Thoracic aorta (tissue), 2 donors: Measurements from ENCODE around the gene PLEKHG4. TPM values are rescaled to one million over a fixed set of nuclear protein-coding genes. Genes with fewer than 3 reads are reported as not detected.

Source experiments
- ATAC-seq: fragments of 150-250 bp; one replicate; pipeline ENCODE4 v1.8.0; 2017; ENCODE audit warnings: low read depth; ENCODE audit not compliant: insufficient number of reproducible peaks, low FRiP score
- DNase-seq: peaks from one replicate; pipeline ENCODE4 v3.0.0-alpha.2; 2020; ENCODE audit warnings: low spot score
- H3K27ac ChIP-seq, 2 donors: fragments of 200-600 bp; sonication (generic); 1 replicate in 1 of 2; 2 replicates in 1 of 2; pipeline ENCODE4 v1.5.1; 2016; ENCODE audit warnings: mild to moderate bottlenecking in 2 of 2, moderate library complexity in 2 of 2
- H3K27me3 ChIP-seq: fragments of 200-600 bp; sonication (generic); replicated peaks from 2 replicates; pipeline ENCODE4 v1.6.0; 2016; ENCODE audit warnings: mild to moderate bottlenecking; ENCODE audit not compliant: insufficient read depth
- H3K36me3 ChIP-seq: fragments of 200-600 bp; sonication (generic); one replicate; pipeline ENCODE4 v1.5.1; 2016
- H3K4me1 ChIP-seq, 2 donors: fragments of 200-600 bp; sonication (generic); 1 replicate in 1 of 2; 2 replicates in 1 of 2; pipeline versions ENCODE4 v1.5.1 to v1.6.0; 2016; ENCODE audit warnings: low read depth in 2 of 2, mild to moderate bottlenecking in 1 of 2; ENCODE audit not compliant: control insufficient read depth in 1 of 2
- H3K4me3 ChIP-seq: fragments of 200-600 bp; sonication (generic); 2 replicates; pipeline ENCODE4 v1.5.1; 2016; ENCODE audit warnings: mild to moderate bottlenecking
- H3K9me3 ChIP-seq: fragments of 200-600 bp; sonication (generic); 2 replicates; pipeline ENCODE4 v1.5.1; 2016
- total RNA-seq, 2 donors: library from RNA; depleted of rRNA; stranded (reverse); fragments of >200 nt; gene quantifications; one replicate each; pipeline versions ENCODE4 v1.1.0 to v1.2.3, GENCODE V29; 2016
- TF ChIP-seq, protein P1 (sequence below): fragments of 200-600 bp; sonication (generic); IDR thresholded peaks from one replicate; pipeline ENCODE4 v1.5.1; 2019; ENCODE audit warnings: antibody characterized with exemption

PLEKHG4 gene
- total RNA-seq, 2 donors from 2014 or later, result 3.1 to 15.6 TPM

DNA sequence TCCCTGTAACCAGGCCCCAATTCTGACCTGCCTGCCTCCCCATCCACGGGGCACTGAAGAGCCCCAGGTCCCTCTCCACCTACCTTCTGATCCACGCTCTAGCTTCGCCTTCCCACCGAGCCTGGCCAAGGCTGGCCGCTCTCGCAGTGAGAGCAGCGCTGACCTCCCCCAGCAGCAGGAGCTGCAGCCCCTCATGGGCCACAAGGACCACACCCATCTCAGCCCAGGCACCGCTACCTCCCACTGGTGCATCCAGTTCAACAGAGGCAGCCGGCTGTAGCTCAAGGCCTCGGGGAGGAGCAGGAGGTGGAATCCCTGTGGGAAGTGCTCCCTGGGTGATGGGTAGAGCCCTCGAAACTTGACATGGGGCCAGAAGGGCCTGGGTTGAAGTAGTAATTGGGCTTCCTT lies 8.4 kb upstream of the PLEKHG4 start:
- ATAC-seq, result no peak
- Histone ChIP-seq H3K4me1 (no peaks in the 10 kb centered on the region), H3K27me3 (no peaks in the 10 kb centered on the region), H3K4me3 (no peak overlapping the region), H3K36me3 (no peaks in the 10 kb centered on the region), H3K9me3 (no peaks in the 10 kb centered on the region), H3K27ac (no peak overlapping the region)
- TF ChIP-seq, protein P1, sequence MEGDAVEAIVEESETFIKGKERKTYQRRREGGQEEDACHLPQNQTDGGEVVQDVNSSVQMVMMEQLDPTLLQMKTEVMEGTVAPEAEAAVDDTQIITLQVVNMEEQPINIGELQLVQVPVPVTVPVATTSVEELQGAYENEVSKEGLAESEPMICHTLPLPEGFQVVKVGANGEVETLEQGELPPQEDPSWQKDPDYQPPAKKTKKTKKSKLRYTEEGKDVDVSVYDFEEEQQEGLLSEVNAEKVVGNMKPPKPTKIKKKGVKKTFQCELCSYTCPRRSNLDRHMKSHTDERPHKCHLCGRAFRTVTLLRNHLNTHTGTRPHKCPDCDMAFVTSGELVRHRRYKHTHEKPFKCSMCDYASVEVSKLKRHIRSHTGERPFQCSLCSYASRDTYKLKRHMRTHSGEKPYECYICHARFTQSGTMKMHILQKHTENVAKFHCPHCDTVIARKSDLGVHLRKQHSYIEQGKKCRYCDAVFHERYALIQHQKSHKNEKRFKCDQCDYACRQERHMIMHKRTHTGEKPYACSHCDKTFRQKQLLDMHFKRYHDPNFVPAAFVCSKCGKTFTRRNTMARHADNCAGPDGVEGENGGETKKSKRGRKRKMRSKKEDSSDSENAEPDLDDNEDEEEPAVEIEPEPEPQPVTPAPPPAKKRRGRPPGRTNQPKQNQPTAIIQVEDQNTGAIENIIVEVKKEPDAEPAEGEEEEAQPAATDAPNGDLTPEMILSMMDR, result no peak
- DNase-seq, result no peak

DNA sequence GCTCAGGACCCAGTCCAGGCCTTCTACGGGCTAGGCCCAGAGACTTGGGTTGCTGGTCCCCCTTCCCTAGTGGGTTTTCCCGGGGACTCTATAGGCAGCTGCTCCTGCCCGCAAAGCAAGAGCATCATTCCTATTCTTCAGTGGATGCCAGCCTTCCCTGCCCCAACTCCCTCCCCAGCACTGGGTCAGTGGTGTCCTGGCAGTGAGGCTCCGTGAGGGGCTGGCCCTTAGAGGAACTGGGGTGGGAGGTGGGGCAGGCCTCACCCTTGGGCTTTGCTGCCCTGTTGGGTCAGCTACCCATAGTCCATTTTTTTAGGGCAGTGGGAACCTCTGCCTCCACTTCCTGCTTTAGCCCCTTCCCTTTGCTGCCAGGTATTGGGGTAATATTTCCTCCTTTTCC lies 7.9 kb upstream of the PLEKHG4 start:
- no peaks in the 10 kb centered on the region for H3K36me3 ChIP-seq
- H3K27ac ChIP-seq, result no peak overlapping the region
- H3K4me3 ChIP-seq, result no peak overlapping the region
- no peaks in the 10 kb centered on the region for H3K27me3 ChIP-seq
- no peaks in the 10 kb centered on the region for H3K4me1 ChIP-seq
- DNase-seq (no peak), ATAC-seq (no peak)
- no peaks in the 10 kb centered on the region for H3K9me3 ChIP-seq
- TF ChIP-seq, protein P1, result no peak

DNA sequence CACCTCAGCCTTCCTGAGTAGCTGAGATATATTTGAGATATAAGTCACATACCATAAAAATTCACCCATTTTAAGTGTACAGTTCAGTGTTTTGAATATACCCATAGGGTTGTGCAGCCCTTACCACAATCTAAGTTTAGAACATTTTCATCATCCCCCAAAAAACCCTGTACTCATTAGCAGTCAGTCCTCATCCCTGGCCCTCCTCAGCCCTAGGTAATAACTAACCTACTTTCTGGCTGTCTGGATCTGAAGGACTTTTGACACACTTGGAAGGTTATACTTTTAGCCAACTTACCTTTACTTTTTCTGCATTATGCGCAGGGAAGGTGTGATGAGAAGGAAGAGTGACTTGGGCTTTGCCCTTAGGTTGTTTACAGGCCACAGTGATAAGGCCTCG lies 4.0 kb upstream of the PLEKHG4 start:
- TF ChIP-seq, protein P1, result no peak
- DNase-seq, result no peak
- H3K27ac ChIP-seq, result no peak overlapping the region
- H3K27me3 ChIP-seq, result no peaks in the 10 kb centered on the region
- H3K36me3 ChIP-seq, result no peaks in the 10 kb centered on the region
- ATAC-seq, result no peak
- H3K4me3 ChIP-seq, result no peak overlapping the region
- H3K4me1 ChIP-seq, result peaks cover 16 to 24% of the 10 kb centered on the region in 2 donors
- H3K9me3 ChIP-seq, result no peaks in the 10 kb centered on the region

DNA sequence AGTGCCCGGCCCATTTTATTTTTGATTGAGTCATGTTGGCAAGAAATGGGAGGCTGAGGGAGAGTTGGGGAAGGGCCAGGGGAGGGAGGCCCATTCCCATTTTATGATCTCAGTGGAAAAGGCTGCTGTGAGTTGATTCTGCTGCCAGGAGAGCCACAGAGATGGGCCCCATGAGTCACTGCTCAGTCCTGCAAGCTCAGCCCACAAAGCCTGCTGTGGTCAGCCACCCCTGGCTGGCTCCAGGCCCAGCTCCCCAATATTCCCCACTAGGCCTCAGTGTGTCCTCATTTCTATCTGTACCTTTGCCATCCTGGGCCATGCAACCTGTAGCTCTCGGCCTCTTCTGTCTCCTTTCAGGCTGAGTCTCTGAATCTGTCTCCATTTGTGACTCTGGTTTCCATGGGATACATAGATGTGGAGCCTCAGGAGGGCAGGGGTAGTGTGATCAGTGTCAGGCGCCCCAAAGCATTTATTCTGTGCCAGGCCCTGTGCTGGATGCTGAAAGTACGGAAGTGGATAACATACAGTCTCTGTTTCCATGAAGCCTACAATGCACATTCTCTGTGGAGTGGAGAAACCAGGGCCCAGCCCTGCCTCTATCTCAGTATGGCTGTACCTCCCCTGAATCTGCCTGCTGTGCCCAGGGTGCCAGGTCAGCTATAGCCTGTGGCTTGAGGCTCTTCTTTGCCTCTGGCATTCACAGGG lies 1.9 kb upstream of the PLEKHG4 start:
- DNase-seq (peak; percentile 63), ATAC-seq (peak; percentile 85)
- no peaks in the 10 kb centered on the region for H3K36me3 ChIP-seq
- H3K4me3 ChIP-seq, result no peak overlapping the region
- H3K27me3 ChIP-seq, result no peaks in the 10 kb centered on the region
- H3K9me3 ChIP-seq, result no peaks in the 10 kb centered on the region
- TF ChIP-seq, protein P1, result no peak
- H3K4me1 ChIP-seq, result peaks cover 16 to 24% of the 10 kb centered on the region in 2 donors
- peak overlapping the region; percentile 77 to 82 for H3K27ac ChIP-seq

DNA sequence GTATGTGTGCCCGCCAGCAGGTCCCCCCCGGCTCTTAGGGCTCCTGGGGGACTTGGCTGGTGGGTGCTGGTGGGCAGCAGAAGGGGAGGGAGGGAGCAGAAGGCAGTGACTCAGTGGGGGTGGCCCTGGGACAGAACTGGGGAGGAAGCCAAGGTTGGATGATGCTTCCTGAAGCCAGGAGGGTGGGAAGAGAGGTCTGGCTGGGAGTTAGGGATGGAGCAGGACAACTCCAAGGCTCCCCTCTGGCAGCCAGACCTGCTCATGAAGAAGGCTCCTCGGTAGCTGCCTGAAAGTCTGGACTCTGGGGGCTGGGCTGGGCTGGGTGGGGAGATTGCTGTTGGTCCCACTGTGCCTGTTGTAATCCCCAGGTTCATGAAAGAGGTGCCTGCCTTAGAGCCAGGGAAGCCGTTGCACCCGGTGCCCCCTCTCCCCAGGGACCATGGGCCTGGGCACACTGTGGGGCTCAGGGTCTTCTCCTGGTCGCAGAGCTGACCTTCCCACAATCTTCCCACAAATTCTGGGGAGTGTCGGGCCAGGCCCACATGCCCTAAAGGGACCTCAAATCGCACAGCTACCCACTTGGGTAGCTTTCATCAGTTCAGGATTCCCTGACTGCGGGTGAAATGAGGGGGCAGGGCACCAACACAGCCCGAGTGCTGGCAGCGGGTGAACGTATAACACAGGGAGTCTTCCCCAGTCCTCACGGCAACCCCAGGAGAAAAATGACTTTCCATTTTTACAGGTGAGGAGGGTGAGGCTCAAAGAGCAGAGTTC lies 1.1 kb upstream of the PLEKHG4 start:
- peaks cover 16 to 24% of the 10 kb centered on the region in 2 donors for H3K4me1 ChIP-seq
- H3K9me3 ChIP-seq, result no peaks in the 10 kb centered on the region
- peak overlapping the region; percentile 71 for H3K4me3 ChIP-seq
- DNase-seq (no peak), ATAC-seq (peak; percentile 21)
- TF ChIP-seq, protein P1, result no peak
- peak overlapping the region; percentile 77 to 82 for H3K27ac ChIP-seq
- H3K27me3 ChIP-seq, result no peaks in the 10 kb centered on the region
- H3K36me3 ChIP-seq, result no peaks in the 10 kb centered on the region
